Calu3 (cell line): Measurements from ENCODE around the gene QPRT. TPM values are rescaled to one million over a fixed set of nuclear protein-coding genes. Genes with fewer than 3 reads are reported as not detected.
"Not testable (repeated sequence)": the region's sequence is repeated elsewhere in the genome, so short reads cannot be mapped to it uniquely, and the experiment has no call there.

Experiments
- BruUV-seq: library from RNA; stranded (reverse); fragments of 400-500 nt; replicated peaks from 2 replicates; lab custom pipeline; 2021; lab: Mats Ljungman, UMichigan
- CTCF ChIA-PET: fragments of 300-600 bp; sonication (Branson Sonifier 250); formaldehyde crosslinking; loops from one replicate; lab custom pipeline; 2022; ENCODE audit warnings: antibody characterized with exemption; lab: Charles Lee
- DNase-seq: peaks from one replicate; pipeline ENCODE4 v3.0.0; 2022
- H3K27ac Mint-ChIP-seq: one replicate; pipeline ENCODE4 v1.8.0; 2022; ENCODE audit warnings: mixed read lengths; ENCODE audit not compliant: unreplicated experiment
- H3K27me3 Mint-ChIP-seq: one replicate; pipeline ENCODE4 v1.8.0; 2022; ENCODE audit warnings: mixed read lengths; ENCODE audit not compliant: unreplicated experiment
- H3K36me3 Mint-ChIP-seq: one replicate; pipeline ENCODE4 v1.8.0; 2022; ENCODE audit warnings: mild to moderate bottlenecking, moderate library complexity, mixed read lengths; ENCODE audit not compliant: insufficient read depth, unreplicated experiment
- H3K4me1 Mint-ChIP-seq: one replicate; pipeline ENCODE4 v1.8.0; 2022; ENCODE audit warnings: mild to moderate bottlenecking, low read depth, mixed read lengths; ENCODE audit not compliant: unreplicated experiment
- H3K4me3 Mint-ChIP-seq: one replicate; pipeline ENCODE4 v1.8.0; 2022; ENCODE audit warnings: mild to moderate bottlenecking, low read depth, moderate library complexity, mixed read lengths; ENCODE audit not compliant: unreplicated experiment
- H3K9me3 Mint-ChIP-seq: one replicate; pipeline ENCODE4 v1.8.0; 2022; ENCODE audit warnings: low read depth, mixed read lengths; ENCODE audit not compliant: unreplicated experiment
- intact Hi-C: fragments of 100-400 bp; cut with micrococcal nuclease; formaldehyde crosslinking; loops from one replicate; pipeline ENCODE4 v1.10.0; 2022; ENCODE audit not compliant: unreplicated experiment
- total RNA-seq: library from RNA; stranded (reverse); gene quantifications from 2 replicates; pipeline ENCODE4 v1.2.3, GENCODE V29; 2022
- TF ChIP-seq, protein P1 (sequence below): fragments of 200-600 bp; IDR thresholded peaks from one replicate; pipeline ENCODE4 v1.8.0; 2022; ENCODE audit warnings: antibody characterized with exemption; ENCODE audit not compliant: unreplicated experiment

Gene QPRT
- total RNA-seq, 1 experiment from 2014 or later, result 4.6 TPM

DNA sequence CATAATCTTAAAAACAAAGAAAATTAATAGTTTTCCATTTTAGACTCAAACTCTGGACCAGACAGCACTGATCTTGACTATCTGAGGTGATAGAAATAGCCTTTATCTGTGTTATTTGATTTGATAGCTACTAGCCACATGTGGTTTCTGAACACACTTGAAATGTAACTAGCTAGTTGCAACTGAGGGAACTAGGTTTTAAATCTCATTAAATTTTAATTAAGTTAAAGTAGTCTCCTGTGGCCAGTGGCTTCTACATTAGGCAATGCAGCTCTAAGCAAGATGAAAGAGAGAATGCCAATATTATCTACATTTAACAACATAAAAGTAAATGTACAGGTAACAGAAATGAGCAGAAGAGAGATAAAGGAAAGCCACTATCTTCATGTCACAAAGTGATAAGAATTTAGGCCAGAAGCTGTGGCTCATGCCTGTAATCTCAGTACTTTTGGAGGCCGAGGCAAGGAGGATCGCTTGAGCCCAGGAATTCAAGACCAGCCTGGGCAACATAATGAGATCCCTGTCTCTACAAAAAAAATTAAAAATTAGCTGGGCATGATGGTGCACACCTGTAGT is 27.1 kb upstream of the QPRT start:
- Mint-ChIP-seq H3K27me3 (peaks cover 14% of the 10 kb centered on the region), H3K4me1 (no peaks in the 10 kb centered on the region), H3K4me3 (no peak overlapping the region), H3K27ac (no peak overlapping the region), H3K36me3 (no peaks in the 10 kb centered on the region), H3K9me3 (no peaks in the 10 kb centered on the region)
- CTCF ChIA-PET, result interaction anchor here (1.2 kb wide), 1 partner anchor 11 kb away, joined by 3 read pairs; the partner anchor contains the start of gene SPN
- intact Hi-C loops, result no loop called here
- no peak for DNase-seq
- BruUV-seq, result no TSS peak
- TF ChIP-seq, protein P1, sequence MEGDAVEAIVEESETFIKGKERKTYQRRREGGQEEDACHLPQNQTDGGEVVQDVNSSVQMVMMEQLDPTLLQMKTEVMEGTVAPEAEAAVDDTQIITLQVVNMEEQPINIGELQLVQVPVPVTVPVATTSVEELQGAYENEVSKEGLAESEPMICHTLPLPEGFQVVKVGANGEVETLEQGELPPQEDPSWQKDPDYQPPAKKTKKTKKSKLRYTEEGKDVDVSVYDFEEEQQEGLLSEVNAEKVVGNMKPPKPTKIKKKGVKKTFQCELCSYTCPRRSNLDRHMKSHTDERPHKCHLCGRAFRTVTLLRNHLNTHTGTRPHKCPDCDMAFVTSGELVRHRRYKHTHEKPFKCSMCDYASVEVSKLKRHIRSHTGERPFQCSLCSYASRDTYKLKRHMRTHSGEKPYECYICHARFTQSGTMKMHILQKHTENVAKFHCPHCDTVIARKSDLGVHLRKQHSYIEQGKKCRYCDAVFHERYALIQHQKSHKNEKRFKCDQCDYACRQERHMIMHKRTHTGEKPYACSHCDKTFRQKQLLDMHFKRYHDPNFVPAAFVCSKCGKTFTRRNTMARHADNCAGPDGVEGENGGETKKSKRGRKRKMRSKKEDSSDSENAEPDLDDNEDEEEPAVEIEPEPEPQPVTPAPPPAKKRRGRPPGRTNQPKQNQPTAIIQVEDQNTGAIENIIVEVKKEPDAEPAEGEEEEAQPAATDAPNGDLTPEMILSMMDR, result no peak

DNA sequence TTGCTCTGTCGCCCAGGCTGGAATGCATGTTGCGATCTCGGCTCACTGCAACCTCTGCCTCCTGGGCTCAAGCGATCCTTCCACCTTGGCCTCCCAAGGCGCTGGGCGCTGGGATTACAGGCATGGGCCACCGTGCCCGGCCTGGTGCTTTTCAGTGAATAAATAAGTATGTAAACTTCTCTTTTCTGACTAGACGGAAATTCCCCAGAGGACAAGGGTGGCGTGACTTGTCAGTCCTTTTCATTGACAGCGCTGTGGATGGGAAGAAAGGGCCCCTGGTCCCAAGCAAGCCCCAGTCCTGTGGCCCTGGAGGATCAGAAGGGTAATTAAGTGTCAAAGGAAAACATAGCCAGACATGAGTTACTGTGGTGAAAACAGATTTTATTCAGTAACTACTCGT is 25.5 kb upstream of the QPRT start:
- Mint-ChIP-seq H3K36me3 (no peaks in the 10 kb centered on the region), H3K27me3 (peaks cover 17% of the 10 kb centered on the region), H3K27ac (no peak overlapping the region), H3K4me1 (no peaks in the 10 kb centered on the region), H3K9me3 (no peaks in the 10 kb centered on the region), H3K4me3 (no peak overlapping the region)
- TF ChIP-seq, protein P1, result no peak
- intact Hi-C loops, result no loop called here
- no peak for DNase-seq
- BruUV-seq, result no TSS peak
- CTCF ChIA-PET, result interaction anchor here (0.6 kb wide), 1 partner anchor 438 kb away, joined by 4 read pairs; the partner anchor contains the start of gene TBX6

DNA sequence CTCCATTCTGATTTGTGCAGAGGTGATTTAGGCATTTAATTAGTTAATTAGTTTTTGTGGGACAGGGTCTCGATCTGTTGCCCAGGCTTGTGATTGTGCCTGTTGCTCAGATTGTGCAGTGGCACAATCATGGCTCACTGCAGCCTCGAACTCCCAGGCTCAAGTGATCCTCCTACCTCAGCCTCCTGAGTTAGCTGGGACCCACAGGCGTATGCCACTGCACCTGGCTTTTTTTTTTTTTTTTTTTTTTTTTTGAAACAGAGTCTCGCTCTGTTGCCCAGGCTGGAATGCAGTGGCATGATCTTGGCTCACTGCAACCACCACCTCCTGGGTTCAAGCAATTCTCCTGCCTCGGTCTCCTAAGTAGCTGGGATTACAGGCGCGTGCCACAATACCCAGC is 25.1 kb upstream of the QPRT start:
- BruUV-seq, DNase-seq, intact Hi-C loops, H3K9me3 Mint-ChIP-seq, H3K4me3 Mint-ChIP-seq, H3K4me1 Mint-ChIP-seq, H3K27ac Mint-ChIP-seq, H3K36me3 Mint-ChIP-seq: not testable (repeated sequence)
- CTCF ChIA-PET, result interaction anchor here (0.6 to 0.7 kb wide), 2 partner anchors 380 to 438 kb away, joined by 4 to 6 read pairs; partner anchors contain the start of gene TBX6
- H3K27me3 Mint-ChIP-seq, result peaks cover 21% of the 10 kb centered on the region

DNA sequence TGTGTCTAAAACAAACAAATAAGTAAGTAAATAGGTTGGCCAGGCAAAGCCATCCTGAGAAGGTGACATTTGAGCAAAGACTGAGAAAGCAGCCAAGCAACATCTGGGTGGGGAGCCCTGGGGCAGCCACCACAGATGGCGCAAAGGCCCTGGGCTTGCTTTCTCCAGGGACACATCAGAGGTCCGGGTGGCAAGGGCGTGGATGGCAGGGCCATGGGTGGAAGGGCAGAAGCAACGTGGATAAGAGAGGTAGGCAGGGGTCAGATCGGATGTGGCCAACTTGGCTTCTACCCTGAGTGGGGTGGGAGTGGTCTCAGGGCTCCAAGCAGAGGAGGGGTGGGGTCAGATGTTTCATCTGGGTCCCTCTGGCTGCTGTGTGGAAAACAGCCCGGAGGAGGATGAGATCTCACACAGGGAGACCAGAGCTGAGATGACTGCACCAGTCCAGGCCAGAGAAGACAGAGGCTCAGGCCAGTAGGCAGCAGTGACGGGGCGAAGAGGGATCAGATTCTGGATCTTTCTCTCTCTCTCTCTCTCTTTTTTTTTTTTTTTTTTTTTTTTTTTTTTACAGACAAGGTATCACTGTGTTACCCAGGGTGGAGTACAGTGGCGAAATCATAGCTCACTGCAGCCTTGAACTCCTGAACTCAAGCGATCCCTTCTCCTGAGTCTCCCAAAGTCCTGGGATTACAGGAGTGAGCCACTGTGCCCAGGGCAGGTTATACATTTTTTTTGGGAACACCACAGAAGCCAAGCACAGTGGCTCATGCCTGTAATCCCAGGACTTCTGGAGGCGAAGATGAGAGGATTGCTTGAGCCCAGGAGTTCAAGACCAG is 22.1 kb upstream of the QPRT start:
- H3K36me3 Mint-ChIP-seq, result no peaks in the 10 kb centered on the region
- H3K4me1 Mint-ChIP-seq, result no peaks in the 10 kb centered on the region
- no peak overlapping the region for H3K27ac Mint-ChIP-seq
- BruUV-seq, result no TSS peak
- intact Hi-C loops, result no loop called here
- peaks cover 15% of the 10 kb centered on the region for H3K27me3 Mint-ChIP-seq
- no peak for DNase-seq
- TF ChIP-seq, protein P1, result no peak
- CTCF ChIA-PET, result interaction anchor here (0.7 kb wide), 1 partner anchor 116 kb away, joined by 6 read pairs; no protein-coding TSS in a partner anchor
- no peak overlapping the region for H3K4me3 Mint-ChIP-seq
- H3K9me3 Mint-ChIP-seq, result no peaks in the 10 kb centered on the region
